Spleen (tissue), 7 donors: ENCODE measurements around the gene WFIKKN2.

Experiments used
- CTCF ChIP-seq, 11 experiments: fragments of 200-600 bp in 7 of 11; fragments of 450-650 bp in 4 of 11; sonication (generic) in 4 of 11; IDR thresholded peaks in 8 of 11; conservative IDR thresholded peaks in 3 of 11; 1 replicate in 7 of 11; 2 replicates in 4 of 11; pipeline versions ENCODE4 v1.4.0 to v1.8.0; 2016 to 2021; ENCODE audit warnings: antibody characterized with exemption in 11 of 11, inconsistent platforms in 4 of 11, mild to moderate bottlenecking in 1 of 11
- POLR2A ChIP-seq, 3 donors: fragments of 450-650 bp; IDR thresholded peaks; one replicate each; pipeline ENCODE4 v1.5.1; 2017; ENCODE audit warnings: antibody characterized with exemption in 3 of 3, mild to moderate bottlenecking in 1 of 3
- donor health status: DM: no; HTN: no; CAD: no; lungs with moderate emphysema.
- donor health status: DM: no; HTN: no; CAD: no.
- donor health status: DM: no; HTN: no; CAD: no.

DNA sequence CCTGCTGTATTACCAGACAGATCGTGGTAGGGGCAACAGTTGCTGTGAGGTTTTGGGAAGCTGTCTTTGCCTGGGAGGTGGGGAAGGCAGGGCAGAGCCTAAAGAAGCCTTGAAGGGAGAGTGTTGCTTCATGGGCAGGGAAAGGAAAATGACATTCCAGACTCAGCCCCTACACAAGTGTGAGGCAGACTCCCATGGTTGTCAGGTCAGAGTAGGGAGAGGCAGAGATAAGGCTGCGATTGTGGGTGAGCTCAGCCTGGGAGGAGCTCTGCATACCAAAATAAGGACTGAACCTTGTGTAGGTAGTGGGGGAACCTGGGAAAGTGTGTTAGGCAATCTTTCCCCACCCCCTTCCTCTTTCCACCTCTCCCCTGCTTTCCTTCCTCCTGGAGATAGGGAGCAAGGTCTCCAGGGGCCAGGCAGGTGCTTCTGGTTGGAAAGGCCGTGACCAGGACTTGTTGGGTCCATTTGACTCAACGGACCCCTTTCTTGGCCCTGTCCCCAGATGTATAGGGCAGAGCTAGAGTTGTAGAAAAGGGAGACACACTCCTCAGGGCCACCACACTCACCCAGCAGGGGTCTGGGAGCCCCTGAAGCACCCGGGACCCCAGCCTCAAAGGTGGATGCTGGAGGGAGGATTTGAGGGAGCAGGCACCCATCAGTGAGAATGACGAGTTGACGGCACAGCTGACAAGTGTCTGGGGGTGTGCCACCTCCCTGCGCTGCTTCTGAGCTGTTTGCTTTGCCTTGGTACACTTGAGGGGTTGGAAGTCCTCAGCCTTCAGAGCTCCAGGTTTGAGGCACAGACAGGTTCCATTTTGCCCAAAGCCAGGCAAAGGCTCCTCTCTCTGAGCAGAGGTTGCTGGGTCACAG is 49.3 kb downstream of the WFIKKN2 start:
- TF ChIP-seq CTCF (IDR thresholded peaks at IDR 0.05 in 8 of 11, conservative IDR thresholded peaks at IDR 0.05 in 3 of 11) (no peak), POLR2A (IDR thresholded peaks at IDR 0.05) (no peak)
